Neural cell (in vitro differentiated cells): ENCODE data around the gene ADSS1.

Source experiments
- EP300 ChIP-seq: fragments of 450-650 bp; conservative IDR thresholded peaks from 2 replicates; pipeline ENCODE4 v1.6.1; 2014; ENCODE audit warnings: antibody characterized with exemption, mild to moderate bottlenecking, moderate library complexity; ENCODE audit not compliant: poor library complexity, severe bottlenecking
- POLR2AphosphoS5 ChIP-seq: IDR thresholded peaks from 2 replicates; pipeline ENCODE4 v1.6.1; 2012
- TF ChIP-seq, protein P1 (sequence below): fragments of 450-650 bp; IDR thresholded peaks from 2 replicates; pipeline ENCODE4 v1.5.1; 2014; ENCODE audit warnings: antibody characterized with exemption, mild to moderate bottlenecking, moderate library complexity; ENCODE audit not compliant: poor library complexity, severe bottlenecking
- TF ChIP-seq, protein P2 (sequence below): IDR thresholded peaks from 2 replicates; pipeline ENCODE4 v1.6.1; 2012; ENCODE audit warnings: borderline replicate concordance

DNA sequence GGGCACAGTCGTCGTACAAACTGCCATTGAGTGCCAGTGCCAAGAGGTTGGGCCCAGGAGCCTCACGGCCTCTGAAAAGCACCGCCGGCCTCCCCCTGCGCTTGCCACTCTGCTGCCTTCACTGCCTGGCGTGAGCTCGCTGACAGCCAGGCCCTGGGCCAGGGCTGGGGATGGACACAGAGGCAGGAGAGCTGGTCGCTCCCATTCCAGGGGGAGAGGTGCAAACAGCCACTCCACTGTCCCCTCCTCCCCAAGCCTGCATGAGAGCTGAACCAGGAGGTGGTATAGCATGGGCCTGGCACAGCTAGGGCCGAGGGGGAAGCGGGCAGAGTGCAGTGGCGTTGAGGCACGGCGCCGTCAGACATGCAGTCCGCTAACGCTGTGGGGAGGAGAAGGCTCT, 4.6 kb downstream of the ADSS1 start:
- no peak for TF ChIP-seq EP300
- TF ChIP-seq, protein P1, sequence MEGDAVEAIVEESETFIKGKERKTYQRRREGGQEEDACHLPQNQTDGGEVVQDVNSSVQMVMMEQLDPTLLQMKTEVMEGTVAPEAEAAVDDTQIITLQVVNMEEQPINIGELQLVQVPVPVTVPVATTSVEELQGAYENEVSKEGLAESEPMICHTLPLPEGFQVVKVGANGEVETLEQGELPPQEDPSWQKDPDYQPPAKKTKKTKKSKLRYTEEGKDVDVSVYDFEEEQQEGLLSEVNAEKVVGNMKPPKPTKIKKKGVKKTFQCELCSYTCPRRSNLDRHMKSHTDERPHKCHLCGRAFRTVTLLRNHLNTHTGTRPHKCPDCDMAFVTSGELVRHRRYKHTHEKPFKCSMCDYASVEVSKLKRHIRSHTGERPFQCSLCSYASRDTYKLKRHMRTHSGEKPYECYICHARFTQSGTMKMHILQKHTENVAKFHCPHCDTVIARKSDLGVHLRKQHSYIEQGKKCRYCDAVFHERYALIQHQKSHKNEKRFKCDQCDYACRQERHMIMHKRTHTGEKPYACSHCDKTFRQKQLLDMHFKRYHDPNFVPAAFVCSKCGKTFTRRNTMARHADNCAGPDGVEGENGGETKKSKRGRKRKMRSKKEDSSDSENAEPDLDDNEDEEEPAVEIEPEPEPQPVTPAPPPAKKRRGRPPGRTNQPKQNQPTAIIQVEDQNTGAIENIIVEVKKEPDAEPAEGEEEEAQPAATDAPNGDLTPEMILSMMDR, result no peak
- TF ChIP-seq, protein P2, sequence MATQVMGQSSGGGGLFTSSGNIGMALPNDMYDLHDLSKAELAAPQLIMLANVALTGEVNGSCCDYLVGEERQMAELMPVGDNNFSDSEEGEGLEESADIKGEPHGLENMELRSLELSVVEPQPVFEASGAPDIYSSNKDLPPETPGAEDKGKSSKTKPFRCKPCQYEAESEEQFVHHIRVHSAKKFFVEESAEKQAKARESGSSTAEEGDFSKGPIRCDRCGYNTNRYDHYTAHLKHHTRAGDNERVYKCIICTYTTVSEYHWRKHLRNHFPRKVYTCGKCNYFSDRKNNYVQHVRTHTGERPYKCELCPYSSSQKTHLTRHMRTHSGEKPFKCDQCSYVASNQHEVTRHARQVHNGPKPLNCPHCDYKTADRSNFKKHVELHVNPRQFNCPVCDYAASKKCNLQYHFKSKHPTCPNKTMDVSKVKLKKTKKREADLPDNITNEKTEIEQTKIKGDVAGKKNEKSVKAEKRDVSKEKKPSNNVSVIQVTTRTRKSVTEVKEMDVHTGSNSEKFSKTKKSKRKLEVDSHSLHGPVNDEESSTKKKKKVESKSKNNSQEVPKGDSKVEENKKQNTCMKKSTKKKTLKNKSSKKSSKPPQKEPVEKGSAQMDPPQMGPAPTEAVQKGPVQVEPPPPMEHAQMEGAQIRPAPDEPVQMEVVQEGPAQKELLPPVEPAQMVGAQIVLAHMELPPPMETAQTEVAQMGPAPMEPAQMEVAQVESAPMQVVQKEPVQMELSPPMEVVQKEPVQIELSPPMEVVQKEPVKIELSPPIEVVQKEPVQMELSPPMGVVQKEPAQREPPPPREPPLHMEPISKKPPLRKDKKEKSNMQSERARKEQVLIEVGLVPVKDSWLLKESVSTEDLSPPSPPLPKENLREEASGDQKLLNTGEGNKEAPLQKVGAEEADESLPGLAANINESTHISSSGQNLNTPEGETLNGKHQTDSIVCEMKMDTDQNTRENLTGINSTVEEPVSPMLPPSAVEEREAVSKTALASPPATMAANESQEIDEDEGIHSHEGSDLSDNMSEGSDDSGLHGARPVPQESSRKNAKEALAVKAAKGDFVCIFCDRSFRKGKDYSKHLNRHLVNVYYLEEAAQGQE, result no peak
- no peak for TF ChIP-seq POLR2AphosphoS5
